ENCODE measurements around the gene STAC. TPM values are rescaled to one million over a fixed set of nuclear protein-coding genes. Genes with fewer than 3 reads are reported as not detected.

Gene STAC
- total RNA-seq, 1 donor, result 3.3 TPM

- H3K4me2 ChIP-seq (ENCODE audit: insufficient read depth, low read length), result no peak overlapping the region
- H2AFZ ChIP-seq (ENCODE audit: low read length), result no peak overlapping the region
- H3K4me3 ChIP-seq (ENCODE audit: insufficient read depth, low read length), result no peak overlapping the region
- TF ChIP-seq, protein P1, sequence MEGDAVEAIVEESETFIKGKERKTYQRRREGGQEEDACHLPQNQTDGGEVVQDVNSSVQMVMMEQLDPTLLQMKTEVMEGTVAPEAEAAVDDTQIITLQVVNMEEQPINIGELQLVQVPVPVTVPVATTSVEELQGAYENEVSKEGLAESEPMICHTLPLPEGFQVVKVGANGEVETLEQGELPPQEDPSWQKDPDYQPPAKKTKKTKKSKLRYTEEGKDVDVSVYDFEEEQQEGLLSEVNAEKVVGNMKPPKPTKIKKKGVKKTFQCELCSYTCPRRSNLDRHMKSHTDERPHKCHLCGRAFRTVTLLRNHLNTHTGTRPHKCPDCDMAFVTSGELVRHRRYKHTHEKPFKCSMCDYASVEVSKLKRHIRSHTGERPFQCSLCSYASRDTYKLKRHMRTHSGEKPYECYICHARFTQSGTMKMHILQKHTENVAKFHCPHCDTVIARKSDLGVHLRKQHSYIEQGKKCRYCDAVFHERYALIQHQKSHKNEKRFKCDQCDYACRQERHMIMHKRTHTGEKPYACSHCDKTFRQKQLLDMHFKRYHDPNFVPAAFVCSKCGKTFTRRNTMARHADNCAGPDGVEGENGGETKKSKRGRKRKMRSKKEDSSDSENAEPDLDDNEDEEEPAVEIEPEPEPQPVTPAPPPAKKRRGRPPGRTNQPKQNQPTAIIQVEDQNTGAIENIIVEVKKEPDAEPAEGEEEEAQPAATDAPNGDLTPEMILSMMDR (IDR thresholded peaks at IDR 0.05; ENCODE audit: extremely low read depth, low read depth, low read length), result no peak
- H4K20me1 ChIP-seq (ENCODE audit: insufficient read depth, low read length), result no peaks in the 10 kb centered on the region
- H3K36me3 ChIP-seq (ENCODE audit: insufficient read depth, low read length), result no peaks in the 10 kb centered on the region
- H3K9me3 ChIP-seq (ENCODE audit: low read depth, low read length), result no peaks in the 10 kb centered on the region
- no peak overlapping the region for H3K27ac ChIP-seq (ENCODE audit: low read depth, low read length)
- no peaks in the 10 kb centered on the region for H3K79me2 ChIP-seq (ENCODE audit: insufficient read depth, low read length)
- no peak for DNase-seq (ENCODE audit: insufficient read length, low spot score, missing footprints)
- H3K4me1 ChIP-seq (ENCODE audit: insufficient read depth, low read length), result no peaks in the 10 kb centered on the region
- no peaks in the 10 kb centered on the region for H3K27me3 ChIP-seq (ENCODE audit: insufficient read depth, low read length)
Measured at GRCh38 chr3:36519682-36520081, 139.4 kb downstream of the STAC start.

DNA sequence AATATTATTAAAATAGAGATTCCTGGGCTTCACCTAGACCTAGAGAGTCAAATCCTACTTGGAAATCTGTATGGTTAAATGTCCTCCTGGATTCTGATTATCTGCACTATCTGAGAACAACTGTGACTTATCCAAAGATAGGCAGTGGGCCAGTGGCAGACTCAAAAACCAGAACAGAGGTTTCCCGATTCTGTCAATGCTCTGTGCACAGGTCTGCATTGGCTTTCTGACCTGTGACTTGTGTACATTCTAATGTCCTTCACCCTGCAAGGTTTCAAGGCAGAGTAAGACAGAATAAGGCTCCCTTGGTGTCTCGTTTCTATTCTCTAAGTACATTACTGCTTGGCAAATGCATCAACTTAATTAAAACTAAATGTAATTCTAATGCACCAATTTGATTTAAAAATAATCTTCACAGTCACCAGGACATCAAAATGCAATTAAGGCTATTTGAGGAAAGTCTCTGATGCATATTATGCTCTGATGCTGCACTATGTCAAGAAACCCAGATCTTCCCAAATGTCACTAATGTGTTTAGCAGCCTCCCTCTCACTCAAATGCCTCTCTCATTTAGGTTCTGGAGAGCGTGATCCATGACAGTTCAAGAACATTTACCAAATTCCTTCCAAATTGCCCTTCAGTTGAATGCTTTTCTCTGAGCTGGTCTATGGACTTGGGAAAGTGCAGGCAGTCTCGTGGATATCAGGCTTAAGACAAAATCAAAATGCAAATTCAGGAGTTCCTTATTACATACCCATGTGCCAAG lies 140.1 kb downstream of the STAC start:
- Histone ChIP-seq H4K20me1 (ENCODE audit: insufficient read depth, low read length) (no peaks in the 10 kb centered on the region), H3K4me2 (ENCODE audit: insufficient read depth, low read length) (no peak overlapping the region), H3K27ac (ENCODE audit: low read depth, low read length) (no peak overlapping the region), H3K4me3 (ENCODE audit: insufficient read depth, low read length) (no peak overlapping the region), H3K4me1 (ENCODE audit: insufficient read depth, low read length) (peaks cover 3% of the 10 kb centered on the region), H2AFZ (ENCODE audit: low read length) (no peak overlapping the region), H3K27me3 (ENCODE audit: insufficient read depth, low read length) (no peaks in the 10 kb centered on the region), H3K36me3 (ENCODE audit: insufficient read depth, low read length) (no peaks in the 10 kb centered on the region), H3K79me2 (ENCODE audit: insufficient read depth, low read length) (no peaks in the 10 kb centered on the region), H3K9me3 (ENCODE audit: low read depth, low read length) (no peaks in the 10 kb centered on the region)
- TF ChIP-seq, protein P1 (IDR thresholded peaks at IDR 0.05; ENCODE audit: extremely low read depth, low read depth, low read length), result no peak
- no peak for DNase-seq (ENCODE audit: insufficient read length, low spot score, missing footprints)

DNA sequence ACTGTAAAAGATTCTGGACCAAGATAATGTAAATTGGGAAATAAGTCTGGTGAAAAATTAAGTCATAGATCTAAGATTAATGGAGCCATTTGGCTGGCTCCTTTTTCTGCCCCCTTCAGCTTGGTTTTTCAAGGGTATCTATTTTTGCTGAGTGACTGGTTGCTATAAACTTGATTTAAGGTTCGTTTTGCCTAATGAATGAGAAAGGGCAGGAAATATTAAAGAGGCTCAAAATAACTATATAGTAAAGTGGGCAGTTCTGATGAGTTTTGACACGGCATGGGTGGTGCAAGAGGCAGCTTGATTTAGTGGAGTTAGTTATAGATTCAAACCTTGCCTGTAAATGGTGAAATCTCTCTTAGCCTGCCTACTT lies 140.7 kb downstream of the STAC start:
- Histone ChIP-seq H4K20me1 (ENCODE audit: insufficient read depth, low read length) (no peaks in the 10 kb centered on the region), H2AFZ (ENCODE audit: low read length) (no peak overlapping the region), H3K4me2 (ENCODE audit: insufficient read depth, low read length) (no peak overlapping the region), H3K4me3 (ENCODE audit: insufficient read depth, low read length) (no peak overlapping the region), H3K36me3 (ENCODE audit: insufficient read depth, low read length) (no peaks in the 10 kb centered on the region), H3K27me3 (ENCODE audit: insufficient read depth, low read length) (no peaks in the 10 kb centered on the region), H3K79me2 (ENCODE audit: insufficient read depth, low read length) (no peaks in the 10 kb centered on the region), H3K4me1 (ENCODE audit: insufficient read depth, low read length) (peaks cover 3% of the 10 kb centered on the region), H3K9me3 (ENCODE audit: low read depth, low read length) (no peaks in the 10 kb centered on the region), H3K27ac (ENCODE audit: low read depth, low read length) (no peak overlapping the region)
- TF ChIP-seq, protein P1 (IDR thresholded peaks at IDR 0.05; ENCODE audit: extremely low read depth, low read depth, low read length), result no peak
- DNase-seq (ENCODE audit: insufficient read length, low spot score, missing footprints), result no peak

DNA sequence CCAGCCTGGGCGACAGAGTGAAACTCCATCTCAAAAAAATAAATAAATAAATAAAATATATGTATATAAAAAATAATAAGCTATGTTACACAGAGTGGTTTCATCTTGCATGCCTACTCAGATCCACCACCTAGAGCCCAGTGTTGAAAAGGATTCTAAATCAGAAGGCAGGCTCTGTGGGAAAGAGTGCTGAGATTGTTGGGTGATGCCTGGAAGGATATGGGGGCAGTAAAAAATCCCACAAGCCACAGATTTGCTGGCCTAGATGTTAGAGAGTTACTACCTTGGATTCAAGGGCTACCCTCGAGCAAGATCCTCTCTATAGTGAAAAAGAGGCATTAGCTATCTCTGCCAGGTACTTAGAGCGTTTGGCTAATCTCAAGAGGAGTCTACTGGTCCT lies 144.3 kb downstream of the STAC start:
- Histone ChIP-seq H3K4me3 (ENCODE audit: insufficient read depth, low read length) (no peak overlapping the region), H3K4me2 (ENCODE audit: insufficient read depth, low read length) (no peak overlapping the region), H3K4me1 (ENCODE audit: insufficient read depth, low read length) (peaks cover 3% of the 10 kb centered on the region), H3K36me3 (ENCODE audit: insufficient read depth, low read length) (no peaks in the 10 kb centered on the region), H3K9me3 (ENCODE audit: low read depth, low read length) (no peaks in the 10 kb centered on the region), H4K20me1 (ENCODE audit: insufficient read depth, low read length) (no peaks in the 10 kb centered on the region), H3K79me2 (ENCODE audit: insufficient read depth, low read length) (no peaks in the 10 kb centered on the region), H3K27me3 (ENCODE audit: insufficient read depth, low read length) (no peaks in the 10 kb centered on the region), H3K27ac (ENCODE audit: low read depth, low read length) (no peak overlapping the region), H2AFZ (ENCODE audit: low read length) (no peak overlapping the region)
- no peak for DNase-seq (ENCODE audit: insufficient read length, low spot score, missing footprints)
- TF ChIP-seq, protein P1 (IDR thresholded peaks at IDR 0.05; ENCODE audit: extremely low read depth, low read depth, low read length), result no peak
